Epithelial cell of proximal tubule (primary cell): Measurements from ENCODE around the gene THAP9. TPM values are rescaled to one million over a fixed set of nuclear protein-coding genes. Genes with fewer than 3 reads are reported as not detected.

ENCODE experiments used
- DNase-seq: peaks from one replicate; pipeline ENCODE4 v3.0.0-alpha.2; 2011; ENCODE audit warnings: low read depth
- H3K4me3 ChIP-seq: 2 replicates; pipeline ENCODE4 v1.5.1; 2011; ENCODE audit warnings: low read depth, mild to moderate bottlenecking, low read length
- CTCF ChIP-seq: conservative IDR thresholded peaks from 2 replicates; pipeline ENCODE4 v1.5.1; 2012; ENCODE audit warnings: low read depth, mild to moderate bottlenecking, low read length
- total RNA-seq: library from RNA; depleted of rRNA; stranded (reverse); fragments of >200 nt; gene quantifications from 2 replicates; pipeline ENCODE4 v1.2.3, GENCODE V29; 2015

THAP9 gene
- total RNA-seq, 1 donor from 2014 or later = 2.5 TPM

- TF ChIP-seq CTCF = no peak
- no peak overlapping the region for H3K4me3 ChIP-seq
- DNase-seq = no peak
These were observed 53.7 kb downstream of the THAP9 start for GRCh38 chr4:82954212-82954611.

GRCh38 chr4:82957045-82957444 is 56.5 kb downstream of the THAP9 start:
- no peak for TF ChIP-seq CTCF
- DNase-seq = no peak
- H3K4me3 ChIP-seq = no peak overlapping the region

- H3K4me3 ChIP-seq = no peak overlapping the region
- DNase-seq = no peak
- TF ChIP-seq CTCF = no peak
These were observed 65.2 kb downstream of the THAP9 start for GRCh38 chr4:82965763-82966162.

GRCh38 chr4:82968972-82969371 is 68.4 kb downstream of the THAP9 start:
- H3K4me3 ChIP-seq = no peak overlapping the region
- TF ChIP-seq CTCF = no peak
- DNase-seq = no peak

GRCh38 chr4:82969414-82969813 is 68.9 kb downstream of the THAP9 start:
- no peak for DNase-seq
- no peak overlapping the region for H3K4me3 ChIP-seq
- no peak for TF ChIP-seq CTCF

Other genes with a start within 250 kb of the THAP9 start
- 6.1 and 22.7 TPM in 2 replicates for gene SCD5, start 101.9 kb upstream of the THAP9 start, total RNA-seq
- gene SEC31A, start 9.6 kb upstream of the THAP9 start, total RNA-seq = 77.0 and 98.8 TPM in 2 replicates
- 8.4 and 14.7 TPM in 2 replicates for gene LIN54, start 110.1 kb downstream of the THAP9 start, total RNA-seq
- gene COPS4, start 134.4 kb downstream of the THAP9 start, total RNA-seq = 27.0 and 68.5 TPM in 2 replicates
- 1.7 and 8.4 TPM in 2 replicates for gene PLAC8, start 214.0 kb downstream of the THAP9 start, total RNA-seq